HG02840 (cell line): ENCODE data around the gene RELB.

ENCODE experiments used
- ATAC-seq: cut with Tn5 transposase; IDR thresholded peaks from one replicate; pipeline ENCODE4 v1.9.1; 2021; ENCODE audit warnings: mild to moderate bottlenecking, moderate library complexity, moderate number of reproducible peaks; ENCODE audit not compliant: unreplicated experiment, low FRiP score

RELB gene

DNA sequence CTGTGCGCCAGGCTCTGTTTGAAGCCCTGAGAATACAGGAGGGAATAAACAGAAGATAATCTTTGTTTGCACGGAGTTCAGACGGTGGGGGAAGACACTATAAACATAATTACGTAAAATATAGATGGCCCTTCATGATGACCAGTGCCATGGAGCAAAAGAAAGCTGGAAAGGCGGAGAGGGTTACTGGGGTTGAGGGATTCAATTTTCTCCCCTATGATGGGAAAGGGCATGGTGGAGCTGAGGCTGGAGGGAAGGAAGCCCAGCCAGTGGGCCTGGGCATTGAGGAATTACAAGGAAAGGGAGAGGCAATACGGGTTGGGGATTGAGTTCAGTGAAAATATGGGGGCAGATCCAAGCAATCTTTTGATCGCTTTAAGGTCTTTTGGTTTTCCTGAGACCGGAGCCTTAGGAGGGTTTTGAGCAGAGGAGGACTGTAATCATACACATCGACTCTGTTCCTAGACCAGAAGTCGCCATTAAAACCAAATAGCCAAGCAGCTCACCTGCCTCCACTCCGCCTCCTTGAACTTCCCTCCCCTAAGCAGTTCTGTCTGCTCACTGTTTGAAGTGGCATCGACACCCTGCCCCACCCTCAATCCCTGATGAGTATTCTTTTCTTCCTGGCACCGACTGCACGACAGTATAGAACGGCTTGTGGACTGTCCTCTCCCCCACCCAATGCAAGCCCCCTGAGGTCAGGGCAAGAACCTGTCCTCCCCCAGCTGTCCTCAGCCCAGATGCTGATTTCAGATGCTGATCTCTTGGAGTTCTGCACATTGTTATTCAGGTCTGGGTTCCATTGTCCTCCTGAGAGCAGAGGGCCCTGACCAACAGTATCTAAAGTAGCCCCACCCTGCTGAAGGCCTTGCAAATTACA lies 75.8 kb downstream of the RELB start:
- no peak for ATAC-seq

- ATAC-seq: no peak
These were observed 77.3 kb downstream of the RELB start for GRCh38 chr19:45078390-45079062.

DNA sequence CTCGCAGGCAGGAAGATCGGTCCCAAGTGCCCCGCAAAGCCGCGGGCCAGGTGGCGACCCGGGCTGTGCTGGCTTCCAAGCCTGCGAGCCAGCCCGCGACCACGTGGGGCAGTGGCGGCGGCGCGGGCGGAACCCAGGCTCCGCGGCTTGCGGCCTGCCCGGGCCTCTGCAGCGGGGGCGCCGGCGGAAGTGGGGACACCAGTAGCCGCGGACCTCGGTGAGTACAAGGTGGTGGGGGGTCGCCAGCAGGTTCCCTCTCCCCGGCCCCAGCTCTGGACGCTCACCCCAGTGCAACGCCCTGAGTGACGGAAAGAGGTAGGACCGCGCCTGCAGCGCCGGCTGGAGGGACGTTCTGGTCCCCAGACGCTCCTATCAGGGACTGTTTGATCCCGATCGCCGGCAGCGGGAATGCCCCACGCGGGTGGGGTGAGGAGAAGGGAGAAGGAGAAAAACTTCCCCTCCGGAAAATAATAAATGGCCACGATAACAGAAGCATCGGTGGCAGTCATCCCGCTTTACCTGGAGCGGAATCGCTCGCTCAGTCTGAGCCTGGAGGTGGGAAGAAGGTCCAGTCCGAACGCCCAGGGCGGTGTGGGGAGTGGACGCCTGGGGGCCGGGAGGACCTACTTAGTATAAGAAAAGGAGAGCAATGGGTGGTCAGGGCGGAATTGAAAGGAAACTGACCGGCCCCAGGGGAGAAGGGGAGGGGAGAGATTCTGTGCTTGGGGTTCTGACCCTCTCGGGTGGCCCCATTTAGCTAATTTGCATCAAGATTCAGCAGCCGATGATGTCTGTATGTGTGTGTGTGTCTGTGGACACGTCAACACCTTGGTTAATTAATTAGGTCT lies 78.0 kb downstream of the RELB start, which contains the start of gene GEMIN7:
Gene GEMIN7 (plus strand): TSS at position 198 of the 848 bp plus-strand sequence. CDS start 10,855 bp downstream, outside the sequence.
- ATAC-seq: no peak

- ATAC-seq: no peak
These were observed 78.7 kb downstream of the RELB start for GRCh38 chr19:45079911-45080370.

DNA sequence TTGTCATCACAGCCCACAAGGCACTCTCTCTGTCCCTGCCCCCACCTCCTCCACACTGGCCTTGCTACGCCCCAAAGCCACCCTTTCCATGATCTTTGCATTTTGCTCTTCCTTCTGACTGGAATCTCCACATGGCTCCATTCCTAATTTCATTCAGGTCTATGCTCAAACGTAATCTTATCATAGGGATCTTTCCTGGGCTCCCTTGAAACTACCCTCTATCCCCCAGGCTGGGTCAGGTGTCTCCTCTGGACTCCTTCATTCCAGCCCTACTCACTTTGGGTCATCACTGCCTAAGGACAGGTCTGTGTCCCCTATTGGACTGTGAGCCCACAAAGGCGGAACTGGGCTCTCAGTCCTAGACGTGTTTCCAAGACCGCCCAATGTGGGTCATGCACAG lies 80.9 kb downstream of the RELB start:
- no peak for ATAC-seq

DNA sequence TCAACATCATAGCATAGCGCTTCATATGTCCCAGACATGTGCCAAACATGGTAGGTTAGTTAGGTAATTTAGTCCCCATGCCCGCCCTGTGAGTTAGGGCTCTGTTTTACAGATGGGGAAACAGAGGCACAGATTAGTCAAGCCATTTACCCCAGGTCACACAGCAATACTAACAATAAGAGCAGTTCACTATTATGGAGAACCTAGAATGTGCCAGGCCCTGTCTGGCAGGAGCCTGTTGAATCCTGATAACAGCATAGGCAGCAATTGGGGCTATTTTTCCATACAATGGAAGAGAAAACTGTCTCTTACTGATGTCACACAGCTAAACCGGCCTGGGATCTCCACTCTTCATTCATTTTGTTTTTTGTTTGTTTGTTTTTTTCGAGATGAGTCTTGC lies 85.2 kb downstream of the RELB start:
- no peak for ATAC-seq

DNA sequence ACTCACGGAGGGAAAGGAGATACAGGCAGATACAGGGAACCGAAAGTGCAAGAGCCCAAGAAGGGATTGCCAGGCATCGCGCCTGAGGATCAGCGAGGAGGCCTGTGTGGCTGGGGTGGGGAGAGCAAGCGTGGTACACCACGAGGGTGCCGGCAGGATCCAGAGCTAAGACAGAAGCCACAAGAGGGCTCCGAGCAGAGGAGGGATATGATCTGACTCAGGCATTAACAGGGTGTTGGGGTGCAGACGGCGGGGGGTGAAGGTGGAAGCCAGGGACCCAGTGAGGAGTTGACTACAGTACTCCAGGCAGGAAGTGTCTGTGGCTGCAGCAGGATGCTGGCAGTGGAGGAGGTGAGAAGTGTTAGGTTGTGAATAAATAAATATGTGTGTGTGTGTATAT lies 86.3 kb downstream of the RELB start:
- no peak for ATAC-seq
